Stimulated activated CD4-positive, alpha-beta T cell treated with anti-CD3 and anti-CD28 coated beads, Interleukin-2, amount 100 ng/mL, for 48 hours (primary cell): ENCODE data around the gene TOP2A.
A peak's percentile ranks its signal among the peaks of the same experiment; 100 is the strongest.
"Not testable (repeated sequence)": the region's sequence is repeated elsewhere in the genome, so short reads cannot be mapped to it uniquely, and the experiment has no call there.

ENCODE experiments used
- DNase-seq, 2 donors: peaks; one replicate each; pipeline ENCODE4 v3.0.0-alpha.2; 2020

The TOP2A gene

GRCh38 chr17:40427002-40427491 lies 9.4 kb upstream of the TOP2A start:
- DNase-seq: no peak

GRCh38 chr17:40425741-40426140 lies 8.0 kb upstream of the TOP2A start:
- DNase-seq: no peak

GRCh38 chr17:40422990-40423633 lies 5.4 kb upstream of the TOP2A start:
- no peak for DNase-seq

- no peak for DNase-seq
These were observed 2.0 kb upstream of the TOP2A start for GRCh38 chr17:40419559-40420331.

GRCh38 chr17:40418428-40418706 lies 671 bp upstream of the TOP2A start:
- DNase-seq: no peak

GRCh38 chr17:40417258-40417608 lies 463 bp downstream of the TOP2A start:
- DNase-seq: peak in 1 of 2 donors; percentile 32

- DNase-seq: no peak
These were observed 1.0 kb downstream of the TOP2A start for GRCh38 chr17:40416671-40417070.

GRCh38 chr17:40415390-40415789 lies 2.3 kb downstream of the TOP2A start:
- no peak for DNase-seq

GRCh38 chr17:40414312-40414711 lies 3.4 kb downstream of the TOP2A start:
- not testable (repeated sequence) for DNase-seq

GRCh38 chr17:40412880-40413279 lies 4.8 kb downstream of the TOP2A start:
- no peak for DNase-seq

- no peak for DNase-seq
These were observed 5.9 kb downstream of the TOP2A start for GRCh38 chr17:40411821-40412220.

GRCh38 chr17:40410082-40410481 lies 7.6 kb downstream of the TOP2A start:
- DNase-seq: no peak

GRCh38 chr17:40409540-40409939 lies 8.2 kb downstream of the TOP2A start:
- DNase-seq: not testable (repeated sequence)

- no peak for DNase-seq
These were observed 10.2 kb downstream of the TOP2A start for GRCh38 chr17:40407460-40407859.

GRCh38 chr17:40404003-40404402 lies 13.7 kb downstream of the TOP2A start:
- DNase-seq: no peak

- DNase-seq: no peak
These were observed 15.0 kb downstream of the TOP2A start for GRCh38 chr17:40402668-40403067.

GRCh38 chr17:40399185-40399584 lies 18.5 kb downstream of the TOP2A start:
- no peak for DNase-seq

GRCh38 chr17:40386555-40386954 lies 31.1 kb downstream of the TOP2A start:
- DNase-seq: not testable (repeated sequence)

- no peak for DNase-seq
These were observed 35.4 kb downstream of the TOP2A start for GRCh38 chr17:40382251-40382650.

- DNase-seq: no peak
These were observed 38.7 kb downstream of the TOP2A start for GRCh38 chr17:40378966-40379365.

- DNase-seq: no peak
These were observed 39.9 kb downstream of the TOP2A start for GRCh38 chr17:40377832-40378231.

GRCh38 chr17:40376541-40376940 lies 41.2 kb downstream of the TOP2A start:
- not testable (repeated sequence) for DNase-seq

- not testable (repeated sequence) for DNase-seq
These were observed 41.9 kb downstream of the TOP2A start for GRCh38 chr17:40375786-40376185.

- no peak for DNase-seq
These were observed 42.7 kb downstream of the TOP2A start for GRCh38 chr17:40374821-40375498.
